IMR-90 (cell line): ENCODE data around the gene PTRHD1. TPM values are rescaled to one million over a fixed set of nuclear protein-coding genes. Genes with fewer than 3 reads are reported as not detected.
A peak's percentile ranks its signal among the peaks of the same experiment; 100 is the strongest.

Experiments
- ATAC-seq: fragments of 200-7000 bp; cut with Tn5 transposase; 2 replicates; pipeline ENCODE4 v1.9.1; 2020; ENCODE audit warnings: low read depth, mild to moderate bottlenecking, moderate library complexity
- BruUV-seq: library from RNA; stranded (reverse); fragments of 400-500 nt; replicated peaks from 2 replicates; lab custom pipeline; 2021; lab: Mats Ljungman, UMichigan
- CTCF ChIA-PET: fragments of 300-600 bp; formaldehyde crosslinking; extraction: SDS; loops from one replicate; lab custom pipeline; 2021; ENCODE audit warnings: antibody characterized with exemption; lab: Yijun Ruan, JAX
- POLR2A ChIA-PET: fragments of 300-600 bp; sonication (Branson Sonifier 250); formaldehyde crosslinking; loops from one replicate; lab custom pipeline; 2022; ENCODE audit warnings: antibody characterized with exemption; ENCODE audit not compliant: unreplicated experiment; lab: Charles Lee
- DNase-seq: peaks from one replicate; pipeline ENCODE4 v3.0.0; 2013
- H2AFZ ChIP-seq: replicated peaks from 2 replicates; pipeline ENCODE3; 2013; ENCODE audit warnings: low read length, mild to moderate bottlenecking; ENCODE audit not compliant: poor library complexity
- H2AK5ac ChIP-seq: 2 replicates; pipeline ENCODE4 v1.6.1; 2013; ENCODE audit warnings: low read depth, low read length, inconsistent platforms
- H2AK9ac ChIP-seq: replicated peaks from 2 replicates; pipeline ENCODE3; 2013; ENCODE audit warnings: mild to moderate bottlenecking, low read depth, low read length, moderate library complexity; ENCODE audit not compliant: poor library complexity
- H2BK120ac ChIP-seq: 2 replicates; pipeline ENCODE4 v1.6.1; 2013; ENCODE audit warnings: low read depth, low read length, inconsistent platforms
- H2BK15ac ChIP-seq: 3 replicates; pipeline ENCODE4 v1.6.1; 2013; ENCODE audit warnings: low read depth, low read length, inconsistent platforms
- H2BK20ac ChIP-seq: 2 replicates; pipeline ENCODE4 v1.6.1; 2013; ENCODE audit warnings: low read depth, mild to moderate bottlenecking, inconsistent platforms, low read length, moderate library complexity
- H2BK5ac ChIP-seq: 2 replicates; pipeline ENCODE4 v1.6.1; 2013; ENCODE audit warnings: mild to moderate bottlenecking, low read depth, low read length, inconsistent platforms; ENCODE audit not compliant: poor library complexity, severe bottlenecking
- H3K14ac ChIP-seq: replicated peaks from 2 replicates; pipeline ENCODE4 v1.6.1; 2013; ENCODE audit warnings: low read depth, low read length, inconsistent platforms
- H3K18ac ChIP-seq: 2 replicates; pipeline ENCODE4 v1.6.1; 2013; ENCODE audit warnings: low read depth, low read length, control low read depth
- H3K23ac ChIP-seq: 2 replicates; pipeline ENCODE4 v1.6.1; 2013; ENCODE audit warnings: low read depth, low read length, inconsistent platforms
- H3K27ac ChIP-seq: 2 replicates; pipeline ENCODE4 v1.5.1; 2013; ENCODE audit warnings: mild to moderate bottlenecking, control low read depth, low read length; ENCODE audit not compliant: insufficient read depth
- H3K27me3 ChIP-seq: 2 replicates; pipeline ENCODE4 v1.6.1; 2013; ENCODE audit warnings: low read length; ENCODE audit not compliant: control insufficient read depth, insufficient read depth
- H3K36me3 ChIP-seq: 2 replicates; pipeline ENCODE4 v1.6.1; 2013; ENCODE audit warnings: low read length, mixed read lengths; ENCODE audit not compliant: control insufficient read depth, insufficient read depth
- H3K4ac ChIP-seq: 2 replicates; pipeline ENCODE4 v1.6.1; 2013; ENCODE audit warnings: low read depth, low read length, inconsistent platforms
- H3K4me1 ChIP-seq: 2 replicates; pipeline ENCODE4 v1.6.1; 2013; ENCODE audit warnings: low read length, mixed read lengths; ENCODE audit not compliant: control insufficient read depth, insufficient read depth
- H3K4me2 ChIP-seq: 2 replicates; pipeline ENCODE4 v1.6.1; 2013; ENCODE audit warnings: low read depth, mild to moderate bottlenecking, control low read depth, low read length, moderate library complexity
- H3K4me3 ChIP-seq: 2 replicates; pipeline ENCODE4 v1.5.1; 2013; ENCODE audit warnings: low read depth, mild to moderate bottlenecking, control low read depth, low read length, moderate library complexity; ENCODE audit not compliant: insufficient read depth
- H3K56ac ChIP-seq: 2 replicates; pipeline ENCODE4 v1.6.1; 2013; ENCODE audit warnings: low read length, inconsistent platforms; ENCODE audit not compliant: insufficient read depth; ENCODE audit errors: extremely low read depth
- H3K79me1 ChIP-seq, 2 experiments: 2 replicates each; pipeline ENCODE4 v1.6.1; 2013; ENCODE audit warnings: low read length in 2 of 2, inconsistent platforms in 1 of 2, low read depth in 1 of 2
- H3K9ac ChIP-seq: 2 replicates; pipeline ENCODE4 v1.6.1; 2013; ENCODE audit warnings: low read depth, low read length, control low read depth
- H3K9me1 ChIP-seq: 2 replicates; pipeline ENCODE4 v1.6.1; 2013; ENCODE audit warnings: low read length, inconsistent platforms; ENCODE audit not compliant: insufficient read depth
- H3K9me3 ChIP-seq: 2 replicates; pipeline ENCODE4 v1.6.1; 2013; ENCODE audit warnings: low read length; ENCODE audit not compliant: control insufficient read depth, insufficient read depth
- H4K20me1 ChIP-seq: 2 replicates; pipeline ENCODE4 v1.6.1; 2013; ENCODE audit warnings: low read length, inconsistent platforms; ENCODE audit not compliant: insufficient read depth
- H4K5ac ChIP-seq: 2 replicates; pipeline ENCODE4 v1.6.1; 2013; ENCODE audit warnings: mild to moderate bottlenecking, low read depth, low read length, control low read depth
- H4K8ac ChIP-seq, 2 experiments: 2 replicates each; pipeline ENCODE4 v1.6.1; 2013; ENCODE audit warnings: low read depth in 2 of 2, low read length in 2 of 2, control low read depth in 1 of 2, inconsistent platforms in 1 of 2
- H4K91ac ChIP-seq: 2 replicates; pipeline ENCODE4 v1.6.1; 2013; ENCODE audit warnings: low read depth, low read length, inconsistent platforms; ENCODE audit not compliant: insufficient read depth
- MAZ ChIP-seq: IDR thresholded peaks from 2 replicates; pipeline ENCODE4 v1.6.1; 2012; ENCODE audit warnings: low read depth, mild to moderate bottlenecking, low read length, improper control_type of control experiment, moderate library complexity, borderline replicate concordance
- WGBS, 2 experiments: methylation state at CpG; one replicate each; pipeline versions ENCODE4 v1.1.5 to v1.1.7; 2013; ENCODE audit warnings: missing lambda C conversion rate in 2 of 2; ENCODE audit not compliant: insufficient read length in 1 of 2; ENCODE audit errors: extremely low coverage in 2 of 2; 5-methylcytosine and 5-hydroxymethylcytosine counted together
- dilution Hi-C: fragments of 300-500 bp; cut with HindIII; formaldehyde crosslinking; loops from one replicate; pipeline ENCODE4 v1.14.3; 2018; ENCODE audit warnings: low sequenced_read_pairs; ENCODE audit not compliant: unreplicated experiment
- in situ Hi-C: fragments of 300-500 bp; cut with MboI; formaldehyde crosslinking; loops from 3 replicates; pipeline ENCODE4 v1.14.3; 2019; ENCODE audit warnings: low sequenced_read_pairs, inconsistent platforms, mixed read lengths
- intact Hi-C: fragments of 100-400 bp; cut with micrococcal nuclease; formaldehyde crosslinking; loops from 2 replicates; pipeline ENCODE4 v1.10.0; 2022
- polyA plus RNA-seq, 3 experiments: library from polyadenylated mRNA; depleted of rRNA; stranded (reverse); fragments of >200 nt; gene quantifications; 2 replicates each; pipeline ENCODE4 v1.2.3, GENCODE V29; 2012; ENCODE audit warnings: low replicate concordance in 1 of 3
- total RNA-seq: library from RNA; depleted of rRNA; stranded (reverse); fragments of >200 nt; gene quantifications from 2 replicates; pipeline ENCODE4 v1.2.3, GENCODE V29; 2012

Gene PTRHD1
- total and polyA plus RNA-seq, 2 of the 4 experiments (the other 2 are of a cell fraction): 11.7 to 30.9 TPM

DNA sequence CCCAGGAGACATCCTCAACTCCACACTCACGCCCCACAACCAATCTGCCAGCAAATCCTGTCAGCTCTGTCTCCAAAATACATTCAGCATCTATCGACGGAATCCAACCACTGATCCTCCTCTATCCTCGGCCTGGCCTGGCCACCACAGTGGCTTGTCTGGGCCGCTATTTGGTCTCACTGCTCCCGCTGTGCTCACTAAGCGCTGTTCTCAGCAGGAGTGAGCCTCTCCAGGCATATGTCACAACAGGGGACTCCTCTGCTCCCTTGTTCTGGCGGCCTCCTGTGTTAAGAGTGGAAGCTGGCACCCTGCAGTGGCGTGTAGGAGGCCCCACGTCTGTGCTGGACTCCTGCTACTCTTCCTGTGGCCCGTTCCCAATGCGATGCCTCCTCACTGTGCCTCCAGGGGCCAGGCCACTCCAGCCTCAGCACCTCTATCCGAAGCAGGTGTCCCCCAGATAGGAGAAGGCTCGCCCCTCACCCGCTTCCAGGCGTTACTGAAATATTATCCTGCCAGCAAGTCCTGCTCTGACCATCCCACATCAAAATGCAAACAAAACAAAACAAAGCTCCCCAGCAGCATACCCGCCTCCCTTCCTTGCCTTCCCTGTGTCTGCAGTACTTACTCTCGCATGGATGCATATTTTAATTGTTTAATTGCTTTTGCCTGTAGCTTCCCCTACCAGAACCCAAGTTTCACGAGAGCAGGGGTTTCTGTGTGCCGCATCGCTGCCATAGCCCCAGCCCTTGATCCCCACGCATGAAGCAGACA, 39.9 kb upstream of the PTRHD1 start:
- H2BK15ac ChIP-seq: no peak overlapping the region
- H3K4me1 ChIP-seq: no peaks in the 10 kb centered on the region
- no peak overlapping the region for H3K14ac ChIP-seq
- no peaks in the 10 kb centered on the region for H3K9me3 ChIP-seq
- H2AK9ac ChIP-seq: peak overlapping the region; percentile 44
- no peak overlapping the region for H4K5ac ChIP-seq
- no peak overlapping the region for H3K4ac ChIP-seq
- no peak overlapping the region for H4K8ac ChIP-seq
- ChIA-PET CTCF (interaction anchor here (0.6 kb wide), 1 partner anchor 94 kb away, joined by 3 read pairs; no protein-coding TSS in a partner anchor), POLR2A (interaction anchor here (0.6 kb wide), 1 partner anchor 449 kb away, joined by 3 read pairs; no protein-coding TSS in a partner anchor)
- H3K4me2 ChIP-seq: no peak overlapping the region
- H3K18ac ChIP-seq: no peak overlapping the region
- H2BK20ac ChIP-seq: no peak overlapping the region
- H3K9ac ChIP-seq: no peak overlapping the region
- intact Hi-C loops (loop anchor here (10.0 kb wide), 2 partner anchors 292 to 362 kb away; no protein-coding TSS in a partner anchor), in situ Hi-C loops (no loop called here), dilution Hi-C loops (no loop called here)
- H3K27ac ChIP-seq: no peak overlapping the region
- no peak overlapping the region for H2AFZ ChIP-seq
- H4K20me1 ChIP-seq: no peaks in the 10 kb centered on the region
- no peak overlapping the region for H3K56ac ChIP-seq
- no peak overlapping the region for H3K4me3 ChIP-seq
- H3K36me3 ChIP-seq: peaks cover 28% of the 10 kb centered on the region
- H2BK5ac ChIP-seq: no peak overlapping the region
- 75% methylated on average over 8 of the region's 22 CpGs; no CpG with 5 or more reads in 1 of the 2 experiments for WGBS, 2 experiments
- no TSS peak for BruUV-seq
- no peak overlapping the region for H2AK5ac ChIP-seq
- H2BK120ac ChIP-seq: no peak overlapping the region
- H3K9me1 ChIP-seq: 0 out of 2 replicates have a peak, but pooled peaks cover 3% of the 10 kb centered on the region
- no peak for TF ChIP-seq MAZ
- ATAC-seq: peak; percentile 40
- H3K79me1 ChIP-seq: no peaks in the 10 kb centered on the region
- no peak for DNase-seq
- no peak overlapping the region for H4K91ac ChIP-seq
- no peaks in the 10 kb centered on the region for H3K27me3 ChIP-seq
- H3K23ac ChIP-seq: no peak overlapping the region
